Endothelial cell of umbilical vein (primary cell): ENCODE measurements around the gene TSNAX. TPM values are rescaled to one million over a fixed set of nuclear protein-coding genes. Genes with fewer than 3 reads are reported as not detected.

Experiments used
- BruUV-seq: library from RNA; stranded (reverse); fragments of 400-500 nt; replicated peaks from 2 replicates; lab custom pipeline; 2021; lab: Mats Ljungman, UMichigan
- CTCF ChIA-PET: fragments of 300-600, 350-600 bp; sonication (Branson Sonifier 250); formaldehyde crosslinking; loops from one replicate; lab custom pipeline; 2021; ENCODE audit warnings: antibody characterized with exemption, inconsistent platforms; lab: Charles Lee
- POLR2A ChIA-PET: fragments of 300-600, 350-600 bp; sonication (Branson Sonifier 250); formaldehyde crosslinking; loops from one replicate; lab custom pipeline; 2021; ENCODE audit warnings: antibody characterized with exemption, inconsistent platforms; lab: Charles Lee
- DNase-seq: peaks from one replicate; pipeline ENCODE4 v3.0.0-alpha.2; 2011; ENCODE audit warnings: low read depth, low spot score
- FAIRE-seq: peaks from 2 replicates; lab custom pipeline; 2011; peaks lifted over from hg19 to GRCh38; lab: Jason Lieb, UNC
- H2AFZ ChIP-seq: 2 replicates; pipeline ENCODE4 v1.6.0; 2012; ENCODE audit warnings: low read depth, low read length, control low read depth, inconsistent platforms
- H3K27ac ChIP-seq: 2 replicates; pipeline ENCODE4 v1.5.1; 2011; ENCODE audit warnings: low read depth, mild to moderate bottlenecking, control low read depth, low read length, moderate library complexity; ENCODE audit not compliant: insufficient read depth
- H3K27me3 ChIP-seq, 2 experiments: 2 replicates each; pipeline versions ENCODE4 v1.6.0 to v1.6.1; 2011; ENCODE audit warnings: low read length in 2 of 2, mixed read lengths in 1 of 2; ENCODE audit not compliant: control insufficient read depth in 2 of 2, insufficient read depth in 2 of 2
- H3K36me3 ChIP-seq, 2 experiments: 2 replicates in 1 of 2; 3 replicates in 1 of 2; pipeline ENCODE4 v1.5.1; 2011; ENCODE audit warnings: low read length in 2 of 2, mild to moderate bottlenecking in 1 of 2, moderate library complexity in 1 of 2; ENCODE audit not compliant: control insufficient read depth in 2 of 2, insufficient read depth in 2 of 2; ENCODE audit errors: extremely low read depth in 1 of 2
- H3K4me1 ChIP-seq: 3 replicates; pipeline ENCODE4 v1.5.1; 2011; ENCODE audit warnings: mild to moderate bottlenecking, low read length; ENCODE audit not compliant: control insufficient read depth, insufficient read depth; ENCODE audit errors: extremely low read depth
- H3K4me2 ChIP-seq: 2 replicates; pipeline ENCODE4 v1.6.1; 2011; ENCODE audit warnings: low read length, control low read depth, mixed read lengths; ENCODE audit not compliant: insufficient read depth
- H3K4me3 ChIP-seq, 3 experiments: fragments of 200-600 bp in 1 of 3; sonication (generic), shearing (Covaris generic) in 1 of 3; replicated peaks in 1 of 3; 2 replicates each; pipeline ENCODE4 v1.5.1; 2011 to 2016; ENCODE audit warnings: control low read depth in 3 of 3, low read length in 3 of 3, mild to moderate bottlenecking in 2 of 3, inconsistent platforms in 1 of 3, low read depth in 1 of 3, moderate library complexity in 1 of 3; ENCODE audit not compliant: insufficient read depth in 1 of 3
- H3K79me2 ChIP-seq: 2 replicates; pipeline ENCODE4 v1.6.0; 2012; ENCODE audit warnings: low read length, inconsistent platforms; ENCODE audit not compliant: control insufficient read depth, insufficient read depth
- H3K9ac ChIP-seq: replicated peaks from 2 replicates; pipeline ENCODE3; 2011; ENCODE audit warnings: low read length, control low read depth; ENCODE audit not compliant: insufficient read depth; ENCODE audit errors: extremely low read depth
- H3K9me1 ChIP-seq: replicated peaks from 3 replicates; pipeline ENCODE4 v1.6.0; 2011; ENCODE audit warnings: mild to moderate bottlenecking, low read length; ENCODE audit not compliant: control insufficient read depth, insufficient read depth; ENCODE audit errors: extremely low read depth
- H3K9me3 ChIP-seq: replicated peaks from 2 replicates; pipeline ENCODE4 v1.5.1; 2012; ENCODE audit warnings: low read length, inconsistent platforms; ENCODE audit not compliant: control insufficient read depth, insufficient read depth
- H4K20me1 ChIP-seq: replicated peaks from 2 replicates; pipeline ENCODE3; 2011; ENCODE audit warnings: mild to moderate bottlenecking, low read length; ENCODE audit not compliant: control insufficient read depth, insufficient read depth; ENCODE audit errors: extremely low read depth
- EZH2 ChIP-seq: IDR thresholded peaks from 2 replicates; pipeline ENCODE4 v1.6.1; 2012; ENCODE audit warnings: borderline replicate concordance, low read depth, mild to moderate bottlenecking, moderate library complexity, low read length, inconsistent platforms; ENCODE audit not compliant: severe bottlenecking
- FOS ChIP-seq: IDR thresholded peaks from 2 replicates; pipeline ENCODE4 v1.6.1; 2011; ENCODE audit warnings: mild to moderate bottlenecking, low read length, moderate library complexity, borderline replicate concordance; ENCODE audit not compliant: insufficient read depth
- GATA2 ChIP-seq: IDR thresholded peaks from 2 replicates; pipeline ENCODE4 v1.7.0; 2011; ENCODE audit warnings: low read depth, mild to moderate bottlenecking, moderate library complexity, mixed read lengths, low read length; ENCODE audit not compliant: insufficient read length, insufficient read depth
- JUN ChIP-seq: IDR thresholded peaks from 2 replicates; pipeline ENCODE4 v1.6.1; 2011; ENCODE audit warnings: borderline replicate concordance, low read depth; ENCODE audit not compliant: insufficient read length, insufficient read depth
- MYC ChIP-seq: IDR thresholded peaks from one replicate; pipeline ENCODE4 v1.6.1; 2011; ENCODE audit warnings: mild to moderate bottlenecking, low read depth, low read length
- POLR2A ChIP-seq: IDR thresholded peaks from 2 replicates; pipeline ENCODE4 v1.6.1; 2012; ENCODE audit warnings: low read depth, mild to moderate bottlenecking, control low read depth, low read length
- POLR2AphosphoS5 ChIP-seq: IDR thresholded peaks from 2 replicates; pipeline ENCODE4 v1.6.1; 2012; ENCODE audit warnings: low read depth, mild to moderate bottlenecking, control low read depth, low read length, moderate library complexity; ENCODE audit not compliant: insufficient read depth
- dilution Hi-C: fragments of 300-500 bp; cut with MboI; formaldehyde crosslinking; loops from one replicate; pipeline ENCODE4 v1.15.0; 2019; ENCODE audit warnings: low sequenced_read_pairs; ENCODE audit not compliant: extremely low pct_ligation_motif_present
- intact Hi-C: fragments of 100-400 bp; cut with micrococcal nuclease; formaldehyde crosslinking; loops from one replicate; pipeline ENCODE4 v1.10.0; 2022
- polyA plus RNA-seq, 4 experiments: library from polyadenylated mRNA; depleted of rRNA in 3 of 4; stranded (reverse) in 3 of 4; unstranded in 1 of 4; fragments of >200 nt; gene quantifications; 2 replicates each; pipeline versions ENCODE4 v1.2.1 to v1.2.3, GENCODE V29; 2011 to 2012; ENCODE audit warnings: missing spikeins in 1 of 4
- total RNA-seq: library from RNA; stranded (reverse); gene quantifications from 2 replicates; pipeline ENCODE4 v1.2.3, GENCODE V29; 2021
- TF ChIP-seq, protein P1 (sequence below), 2 donors: IDR thresholded peaks; 1 replicate in 1 of 2; 2 replicates in 1 of 2; pipeline ENCODE4 v1.5.1; 2011; ENCODE audit warnings: low read length in 2 of 2, mild to moderate bottlenecking in 2 of 2, moderate library complexity in 2 of 2, control low read depth in 1 of 2, inconsistent platforms in 1 of 2, low read depth in 1 of 2; ENCODE audit not compliant: insufficient read depth in 1 of 2; ENCODE audit errors: extremely low read depth in 1 of 2
- TF ChIP-seq, protein P2 (sequence below): IDR thresholded peaks from 2 replicates; pipeline ENCODE4 v1.6.1; 2011; ENCODE audit not compliant: insufficient read depth, insufficient read length

The TSNAX gene
- total and polyA plus RNA-seq, 2 donors (not counting 3 experiments of a cell fraction or from before 2014, with no cell fraction given): 6.3 to 26.3 TPM

- ChIA-PET CTCF (no interaction called here), POLR2A (no interaction called here)
- no peak for TF ChIP-seq MYC
- TF ChIP-seq GATA2: no peak
- TF ChIP-seq JUN: no peak
- TF ChIP-seq, protein P1, sequence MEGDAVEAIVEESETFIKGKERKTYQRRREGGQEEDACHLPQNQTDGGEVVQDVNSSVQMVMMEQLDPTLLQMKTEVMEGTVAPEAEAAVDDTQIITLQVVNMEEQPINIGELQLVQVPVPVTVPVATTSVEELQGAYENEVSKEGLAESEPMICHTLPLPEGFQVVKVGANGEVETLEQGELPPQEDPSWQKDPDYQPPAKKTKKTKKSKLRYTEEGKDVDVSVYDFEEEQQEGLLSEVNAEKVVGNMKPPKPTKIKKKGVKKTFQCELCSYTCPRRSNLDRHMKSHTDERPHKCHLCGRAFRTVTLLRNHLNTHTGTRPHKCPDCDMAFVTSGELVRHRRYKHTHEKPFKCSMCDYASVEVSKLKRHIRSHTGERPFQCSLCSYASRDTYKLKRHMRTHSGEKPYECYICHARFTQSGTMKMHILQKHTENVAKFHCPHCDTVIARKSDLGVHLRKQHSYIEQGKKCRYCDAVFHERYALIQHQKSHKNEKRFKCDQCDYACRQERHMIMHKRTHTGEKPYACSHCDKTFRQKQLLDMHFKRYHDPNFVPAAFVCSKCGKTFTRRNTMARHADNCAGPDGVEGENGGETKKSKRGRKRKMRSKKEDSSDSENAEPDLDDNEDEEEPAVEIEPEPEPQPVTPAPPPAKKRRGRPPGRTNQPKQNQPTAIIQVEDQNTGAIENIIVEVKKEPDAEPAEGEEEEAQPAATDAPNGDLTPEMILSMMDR (IDR thresholded peaks at IDR 0.05; ENCODE audit: extremely low read depth in 1 of 2, insufficient read depth in 1 of 2, low read depth in 1 of 2, low read length in 2 of 2): no peak
- no peak for TF ChIP-seq FOS
- TF ChIP-seq POLR2A: no peak
- TF ChIP-seq POLR2AphosphoS5: no peak
- TF ChIP-seq, protein P2, sequence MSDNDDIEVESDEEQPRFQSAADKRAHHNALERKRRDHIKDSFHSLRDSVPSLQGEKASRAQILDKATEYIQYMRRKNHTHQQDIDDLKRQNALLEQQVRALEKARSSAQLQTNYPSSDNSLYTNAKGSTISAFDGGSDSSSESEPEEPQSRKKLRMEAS: no peak
- TF ChIP-seq EZH2: no peak
- BruUV-seq: no TSS peak
- Histone ChIP-seq H3K79me2 (no peaks in the 10 kb centered on the region), H3K4me2 (no peak overlapping the region), H2AFZ (no peak overlapping the region), H3K27me3 (no peaks in the 10 kb centered on the region), H3K9me3 (no peaks in the 10 kb centered on the region), H3K36me3 (no peaks in the 10 kb centered on the region), H4K20me1 (no peaks in the 10 kb centered on the region), H3K9ac (no peak overlapping the region), H3K4me1 (no peaks in the 10 kb centered on the region), H3K4me3 (no peak overlapping the region), H3K9me1 (no peaks in the 10 kb centered on the region), H3K27ac (no peak overlapping the region)
- intact Hi-C loops (no loop called here), dilution Hi-C loops (no loop called here)
- FAIRE-seq (peak; percentile 21), DNase-seq (no peak)
Measured at GRCh38 chr1:231478811-231479210, 49.7 kb upstream of the TSNAX start.
